Mammary microvascular endothelial cell (primary cell): ENCODE results near the gene ANKRD34A. TPM values are rescaled to one million over a fixed set of nuclear protein-coding genes. Genes with fewer than 3 reads are reported as not detected.

ENCODE experiments used
- total RNA-seq: library from RNA; depleted of rRNA; stranded (reverse); fragments of >200 nt; gene quantifications from 2 replicates; pipeline ENCODE4 v1.2.3, GENCODE V29; 2015

The ANKRD34A gene
- 0.05 and 0.07 TPM in 2 replicates for total RNA-seq

GRCh38 chr1:145964328-145965118, at the start of gene ANKRD34A, which contains the start of gene POLR3GL:
Gene ANKRD34A (minus strand): TSS chr1:145964575. CDS start chr1:145961759, 2,816 bp downstream.
Gene POLR3GL (plus strand): TSS chr1:145964690. CDS start chr1:145974866, 10,176 bp downstream.

GRCh38 chr1:145996433-145997015, 32.1 kb upstream of the ANKRD34A start, which contains the start of gene TXNIP:
Gene TXNIP (minus strand): TSS chr1:145996579. CDS start chr1:145996266, 313 bp downstream.

GRCh38 chr1:145957443-145958319, 6.7 kb downstream of the ANKRD34A start, which contains the start of gene LIX1L:
Gene LIX1L (minus strand): TSS chr1:145958017. CDS start chr1:145957927, 90 bp downstream.

GRCh38 chr1:145927063-145927886, 37.1 kb downstream of the ANKRD34A start, which contains the start of gene RBM8A:
Gene RBM8A (minus strand): TSS chr1:145927484. CDS start chr1:145927426, 58 bp downstream.

GRCh38 chr1:145918144-145918991, 46.0 kb downstream of the ANKRD34A start, which contains the start of gene PEX11B:
Gene PEX11B (minus strand): TSS chr1:145918717. CDS start chr1:145918688, 29 bp downstream.

Other genes with a start within 250 kb of the ANKRD34A start
- not detected in 2 replicates for gene CD160, start 245.1 kb downstream of the ANKRD34A start, total RNA-seq
- gene RNF115, start 140.5 kb downstream of the ANKRD34A start, total RNA-seq = 15.6 and 16.7 TPM in 2 replicates
- gene POLR3C, start 140.4 kb downstream of the ANKRD34A start, total RNA-seq = 31.8 and 33.6 TPM in 2 replicates
- 4.1 and 5.9 TPM in 2 replicates for gene NUDT17, start 118.9 kb downstream of the ANKRD34A start, total RNA-seq
- gene PIAS3, start 105.5 kb downstream of the ANKRD34A start, total RNA-seq = 19.3 and 21.2 TPM in 2 replicates
- gene ANKRD35, start 78.7 kb downstream of the ANKRD34A start, total RNA-seq = 1.0 and 1.3 TPM in 2 replicates
- gene ITGA10, start 54.5 kb downstream of the ANKRD34A start, total RNA-seq = 10.0 and 10.2 TPM in 2 replicates
- gene PEX11B, start 45.9 kb downstream of the ANKRD34A start, total RNA-seq = 22.0 and 24.6 TPM in 2 replicates
- gene RBM8A, start 37.1 kb downstream of the ANKRD34A start, total RNA-seq = 198 and 213 TPM in 2 replicates
- gene LIX1L, start 6.6 kb downstream of the ANKRD34A start, total RNA-seq = 41.1 and 45.0 TPM in 2 replicates
- 15.9 and 20.9 TPM in 2 replicates for gene POLR3GL, start 115 bp upstream of the ANKRD34A start, total RNA-seq
- 29.6 and 30.1 TPM in 2 replicates for gene TXNIP, start 32.0 kb upstream of the ANKRD34A start, total RNA-seq
- not detected in 2 replicates for gene HJV, start 57.2 kb upstream of the ANKRD34A start, total RNA-seq
- gene NBPF10, start 180.2 kb upstream of the ANKRD34A start, total RNA-seq = under 0.01 and 0.13 TPM in 2 replicates